H1 (cell line): Measurements from ENCODE around the gene CPM. TPM values are rescaled to one million over a fixed set of nuclear protein-coding genes. Genes with fewer than 3 reads are reported as not detected.

ENCODE experiments used
- CTCF ChIA-PET: fragments of 300-600 bp; sonication (Branson Sonifier 250); formaldehyde crosslinking; loops from one replicate; lab custom pipeline; 2021; ENCODE audit not compliant: partially characterized antibody; lab: Charles Lee
- POLR2A ChIA-PET: fragments of 300-600 bp; sonication (Branson Sonifier 250); formaldehyde crosslinking; loops from one replicate; lab custom pipeline; 2021; ENCODE audit warnings: inconsistent platforms; ENCODE audit not compliant: partially characterized antibody; lab: Charles Lee
- DNase-seq, 2 experiments: peaks; one replicate each; pipeline versions ENCODE4 v3.0.0 to v3.0.0-alpha.2; 2010 to 2022; ENCODE audit warnings: low spot score in 2 of 2, low read depth in 1 of 2, mixed read lengths in 1 of 2
- FAIRE-seq: peaks from 2 replicates; lab custom pipeline; 2011; peaks lifted over from hg19 to GRCh38; lab: Jason Lieb, UNC
- H2AFZ ChIP-seq: 2 replicates; pipeline ENCODE4 v1.8.1; 2012; ENCODE audit warnings: low read length, inconsistent platforms
- H2AK5ac ChIP-seq: 2 replicates; pipeline ENCODE4 v1.6.1; 2013; ENCODE audit warnings: low read depth, low read length
- H2BK120ac ChIP-seq: replicated peaks from 2 replicates; pipeline ENCODE3; 2013; ENCODE audit warnings: low read depth, low read length, inconsistent platforms
- H2BK12ac ChIP-seq: 2 replicates; pipeline ENCODE4 v1.6.1; 2013; ENCODE audit warnings: low read depth, low read length
- H2BK15ac ChIP-seq: 2 replicates; pipeline ENCODE4 v1.6.1; 2013; ENCODE audit warnings: low read length
- H2BK20ac ChIP-seq: 2 replicates; pipeline ENCODE4 v1.6.1; 2013; ENCODE audit warnings: low read length
- H2BK5ac ChIP-seq: 2 replicates; pipeline ENCODE4 v1.6.1; 2013; ENCODE audit warnings: low read depth, low read length
- H3K14ac ChIP-seq: 2 replicates; pipeline ENCODE4 v1.6.1; 2013; ENCODE audit warnings: inconsistent platforms; ENCODE audit not compliant: insufficient read length
- H3K18ac ChIP-seq: 2 replicates; pipeline ENCODE4 v1.6.1; 2013; ENCODE audit warnings: low read length; ENCODE audit errors: extremely low read depth
- H3K23ac ChIP-seq: 2 replicates; pipeline ENCODE4 v1.6.1; 2013; ENCODE audit warnings: inconsistent platforms; ENCODE audit not compliant: insufficient read length
- H3K23me2 ChIP-seq: 2 replicates; pipeline ENCODE4 v1.6.1; 2013; ENCODE audit warnings: low read depth, low read length
- H3K27ac ChIP-seq: 2 replicates; pipeline ENCODE4 v1.6.1; 2011; ENCODE audit warnings: low read depth, low read length, inconsistent platforms
- H3K27me3 ChIP-seq, 4 experiments: replicated peaks in 1 of 4; 1 replicate in 1 of 4; 2 replicates in 3 of 4; pipeline versions ENCODE4 v1.6.1 to v1.8.1; 2011 to 2013; ENCODE audit warnings: low read length in 3 of 4, mild to moderate bottlenecking in 3 of 4, inconsistent platforms in 2 of 4, mixed read lengths in 2 of 4, moderate library complexity in 1 of 4; ENCODE audit not compliant: control insufficient read depth in 3 of 4, insufficient read depth in 3 of 4; ENCODE audit errors: extremely low read depth in 1 of 4
- H3K36me3 ChIP-seq, 4 experiments: 2 replicates each; pipeline versions ENCODE4 v1.6.1 to v1.8.1; 2011 to 2013; ENCODE audit warnings: mild to moderate bottlenecking in 4 of 4, low read length in 3 of 4, moderate library complexity in 2 of 4, control low read depth in 1 of 4, inconsistent platforms in 1 of 4; ENCODE audit not compliant: insufficient read depth in 4 of 4, control insufficient read depth in 2 of 4
- H3K4ac ChIP-seq: replicated peaks from 2 replicates; pipeline ENCODE3; 2013; ENCODE audit warnings: low read length, low read depth, mixed read lengths, inconsistent platforms; ENCODE audit not compliant: insufficient read length
- H3K4me1 ChIP-seq, 4 experiments: replicated peaks in 1 of 4; 1 replicate in 1 of 4; 2 replicates in 3 of 4; pipeline versions ENCODE4 v1.6.1 to v1.8.1; 2011 to 2013; ENCODE audit warnings: low read length in 3 of 4, inconsistent platforms in 2 of 4, mixed read lengths in 1 of 4; ENCODE audit not compliant: insufficient read depth in 4 of 4, control insufficient read depth in 3 of 4
- H3K4me2 ChIP-seq, 2 experiments: 2 replicates each; pipeline versions ENCODE4 v1.6.1 to v1.8.1; 2011 to 2013; ENCODE audit warnings: low read depth in 2 of 2, low read length in 2 of 2, control low read depth in 1 of 2, inconsistent platforms in 1 of 2, mild to moderate bottlenecking in 1 of 2; ENCODE audit not compliant: insufficient read depth in 1 of 2
- H3K4me3 ChIP-seq, 4 experiments: fragments of 200-600, 300-600 bp in 1 of 4; sonication (generic), shearing (Covaris generic), sonication (Bioruptor Twin) in 1 of 4; 2 replicates each; pipeline versions ENCODE4 v1.5.1 to v1.8.1; 2011 to 2016; ENCODE audit warnings: low read length in 4 of 4, low read depth in 3 of 4, control low read depth in 2 of 4, inconsistent platforms in 2 of 4, mild to moderate bottlenecking in 2 of 4, mixed read lengths in 1 of 4, moderate library complexity in 1 of 4; ENCODE audit not compliant: insufficient read depth in 2 of 4; ENCODE audit errors: extremely low read depth in 1 of 4
- H3K56ac ChIP-seq: replicated peaks from 2 replicates; pipeline ENCODE3; 2013; ENCODE audit warnings: low read depth, mild to moderate bottlenecking, mixed read lengths, low read length, inconsistent platforms; ENCODE audit not compliant: insufficient read length
- H3K79me1 ChIP-seq: 2 replicates; pipeline ENCODE4 v1.6.1; 2013; ENCODE audit warnings: low read depth, low read length, control low read depth
- H3K79me2 ChIP-seq, 2 experiments: 2 replicates each; pipeline versions ENCODE4 v1.6.1 to v1.8.1; 2012 to 2013; ENCODE audit warnings: low read length in 2 of 2, mild to moderate bottlenecking in 2 of 2, inconsistent platforms in 1 of 2; ENCODE audit not compliant: insufficient read depth in 2 of 2, control insufficient read depth in 1 of 2
- H3K9ac ChIP-seq, 4 experiments: replicated peaks in 1 of 4; 1 replicate in 1 of 4; 2 replicates in 3 of 4; pipeline versions ENCODE4 v1.6.1 to v1.8.1; 2011 to 2013; ENCODE audit warnings: low read depth in 3 of 4, low read length in 3 of 4, control low read depth in 2 of 4, mild to moderate bottlenecking in 2 of 4, moderate library complexity in 2 of 4, inconsistent platforms in 1 of 4; ENCODE audit errors: extremely low read depth in 1 of 4
- H3K9me3 ChIP-seq, 2 experiments: 2 replicates each; pipeline versions ENCODE4 v1.6.1 to v1.8.1; 2012 to 2013; ENCODE audit warnings: mild to moderate bottlenecking in 2 of 2, moderate library complexity in 2 of 2, control low read depth in 1 of 2, inconsistent platforms in 1 of 2, low read depth in 1 of 2, low read length in 1 of 2, mixed read lengths in 1 of 2; ENCODE audit not compliant: insufficient read depth in 2 of 2
- H4K20me1 ChIP-seq, 2 experiments: replicated peaks in 1 of 2; 2 replicates each; pipeline versions ENCODE3 to v1.8.1; 2011 to 2013; ENCODE audit warnings: inconsistent platforms in 2 of 2, low read length in 2 of 2, mild to moderate bottlenecking in 1 of 2; ENCODE audit not compliant: insufficient read depth in 2 of 2, control insufficient read depth in 1 of 2
- H4K5ac ChIP-seq: 2 replicates; pipeline ENCODE4 v1.6.1; 2013; ENCODE audit warnings: low read length, low read depth, mixed read lengths, inconsistent platforms; ENCODE audit not compliant: insufficient read length
- H4K8ac ChIP-seq: 2 replicates; pipeline ENCODE4 v1.8.0; 2013; ENCODE audit warnings: mild to moderate bottlenecking, moderate library complexity, low read length, inconsistent platforms; ENCODE audit not compliant: insufficient read depth; ENCODE audit errors: extremely low read depth
- H4K91ac ChIP-seq: replicated peaks from 2 replicates; pipeline ENCODE3; 2013; ENCODE audit warnings: low read length, mixed read lengths, inconsistent platforms; ENCODE audit not compliant: insufficient read length
- CHD2 ChIP-seq: IDR thresholded peaks from 2 replicates; pipeline ENCODE4 v1.6.1; 2012; ENCODE audit warnings: low read length, improper control_type of control experiment
- KDM1A ChIP-seq: fragments of 200-600, 300-600 bp; sonication (generic); IDR thresholded peaks from 2 replicates; pipeline ENCODE4 v1.7.1; 2016; ENCODE audit warnings: mild to moderate bottlenecking, low read length, borderline replicate concordance
- NANOG ChIP-seq: IDR thresholded peaks from 2 replicates; pipeline ENCODE4 v1.6.1; 2011; ENCODE audit warnings: low read length, low read depth, mild to moderate bottlenecking, inconsistent platforms; ENCODE audit not compliant: insufficient read depth, poor library complexity, severe bottlenecking
- RAD21 ChIP-seq, 2 experiments: IDR thresholded peaks in 1 of 2; conservative IDR thresholded peaks in 1 of 2; 2 replicates each; pipeline ENCODE4 v1.6.1; 2011; ENCODE audit warnings: low read depth in 2 of 2, low read length in 2 of 2, improper control_type of control experiment in 1 of 2, inconsistent platforms in 1 of 2, mild to moderate bottlenecking in 1 of 2, moderate library complexity in 1 of 2
- RXRA ChIP-seq: IDR thresholded peaks from 2 replicates; pipeline ENCODE4 v1.6.1; 2011; ENCODE audit warnings: low read depth, mild to moderate bottlenecking, low read length, moderate library complexity; ENCODE audit not compliant: insufficient read depth
- TCF12 ChIP-seq: IDR thresholded peaks from 2 replicates; pipeline ENCODE4 v1.6.1; 2011; ENCODE audit warnings: low read depth, mild to moderate bottlenecking, low read length
- WGBS, 2 experiments: shearing (Covaris generic) in 1 of 2; methylation state at CpG; one replicate each; pipeline versions ENCODE4 v1.1.6 to v1.1.7; 2013 to 2015; ENCODE audit warnings: low lambda C conversion rate in 2 of 2, mixed read lengths in 2 of 2, inconsistent platforms in 1 of 2, low coverage in 1 of 2, missing lambda C conversion rate in 1 of 2; ENCODE audit not compliant: insufficient replicate concordance in 2 of 2, insufficient coverage in 1 of 2, insufficient read length in 1 of 2; ENCODE audit errors: extremely low coverage in 1 of 2, missing lambda C conversion rate in 1 of 2; 5-methylcytosine and 5-hydroxymethylcytosine counted together
- polyA plus RNA-seq, 7 experiments: library from polyadenylated mRNA; depleted of rRNA in 3 of 7; stranded (reverse) in 5 of 7; unstranded in 2 of 7; fragments of >200 nt in 5 of 7; fragments of 200-250 nt in 2 of 7; gene quantifications; 1 replicate in 5 of 7; 2 replicates in 1 of 7; 4 replicates in 1 of 7; pipeline versions ENCODE4 v1.2.1 to v1.2.3, GENCODE V29; 2011 to 2013; ENCODE audit warnings: missing spikeins in 2 of 7, mixed read lengths in 2 of 7
- total RNA-seq: library from RNA; stranded (reverse); fragmentation: NEBNext Ultra II Directional; extraction: Animal tissue kit (Norgen Biotek cat#: 25700); gene quantifications from 2 replicates; pipeline ENCODE4 v1.2.1, GENCODE V29; 2021

Gene CPM
- total and polyA plus RNA-seq, 2 of the 8 experiments (the other 6 are each of a cell fraction or from before 2014, with no cell fraction given) = 0.33 to 3.1 TPM

GRCh38 chr12:68867606-68868005, 65.4 kb downstream of the CPM start:
- Histone ChIP-seq H2BK5ac (no peak overlapping the region), H4K91ac (no peak overlapping the region), H3K23me2 (no peaks in the 10 kb centered on the region; the same call in 1 of the 2 replicates), H3K9ac (no peak overlapping the region), H3K36me3 (no peaks in the 10 kb centered on the region), H3K18ac (no peak overlapping the region), H2BK12ac (no peak overlapping the region), H4K8ac (no peak overlapping the region; the same call in 1 of the 2 replicates), H2BK120ac (no peak overlapping the region), H3K27ac (no peak overlapping the region), H4K20me1 (no peaks in the 10 kb centered on the region), H3K56ac (no peak overlapping the region), H3K79me2 (no peaks in the 10 kb centered on the region), H3K4me1 (peaks cover 2 to 5% (median 4%) of the 10 kb centered on the region in 4 experiments; a peak in 4 of 7 replicates), H3K4me2 (no peak overlapping the region), H2BK20ac (no peak overlapping the region), H2BK15ac (no peak overlapping the region), H3K4me3 (no peak overlapping the region), H4K5ac (no peak overlapping the region), H3K23ac (no peak overlapping the region)
- DNase-seq (peak in 1 of 2 experiments; percentile 63), FAIRE-seq (no peak)
- POLR2A ChIA-PET = no interaction called here
- TF ChIP-seq KDM1A (no peak), CHD2 (no peak), RAD21 (IDR thresholded peaks at IDR 0.05 in 1 of 2, conservative IDR thresholded peaks at IDR 0.05 in 1 of 2; ENCODE audit: low read depth in 2 of 2, low read length in 2 of 2) (peak in 1 of 2 experiments; percentile 22; a peak in 1 of 4 replicates), TCF12 (no peak), NANOG (no peak), RXRA (no peak)
- TF ChIP-seq, all 59 proteins: peak for 1
- WGBS, 2 experiments = 59% methylated on average over 5 of the region's 5 CpGs; no CpG with 5 or more reads in 1 of the 2 experiments
- Histone ChIP-seq H3K14ac (no peak overlapping the region), H3K9me3 (no peaks in the 10 kb centered on the region), H2AFZ (no peak overlapping the region), H2AK5ac (no peak overlapping the region), H3K4ac (no peak overlapping the region), H3K27me3 (no peaks in the 10 kb centered on the region), H3K79me1 (no peaks in the 10 kb centered on the region)
- CTCF ChIA-PET = interaction anchor here (0.6 to 4.0 kb wide), 12 partner anchors 13 to 912 kb away, joined by 3 to 29 read pairs (median 4); no protein-coding TSS in a partner anchor
